T-helper 2 cell treated with Interferon-gamma antibody and Interleukin-4, amounts not matched to agents 5 μg/mL and 100 μg/mL, for 36 hours (primary cell): Measurements from ENCODE around the gene SIAH2.

Experiments
- DNase-seq: peaks from one replicate; pipeline ENCODE4 v3.0.0; 2021; ENCODE audit warnings: low spot score
- H3K27ac Mint-ChIP-seq: one replicate; pipeline ENCODE4 v1.8.0; 2021; ENCODE audit warnings: mild to moderate bottlenecking, mixed read lengths
- H3K27me3 Mint-ChIP-seq: one replicate; pipeline ENCODE4 v1.8.0; 2021; ENCODE audit warnings: low read depth, mixed read lengths
- H3K36me3 Mint-ChIP-seq: one replicate; pipeline ENCODE4 v1.8.0; 2021; ENCODE audit warnings: low read depth, mixed read lengths
- H3K4me1 Mint-ChIP-seq: one replicate; pipeline ENCODE4 v1.8.0; 2021; ENCODE audit warnings: low read depth, mixed read lengths
- H3K4me3 Mint-ChIP-seq: one replicate; pipeline ENCODE4 v1.8.0; 2022; ENCODE audit warnings: mild to moderate bottlenecking, moderate library complexity, mixed read lengths
- H3K9me3 Mint-ChIP-seq: one replicate; pipeline ENCODE4 v1.8.0; 2021; ENCODE audit warnings: mixed read lengths

The SIAH2 gene

DNA sequence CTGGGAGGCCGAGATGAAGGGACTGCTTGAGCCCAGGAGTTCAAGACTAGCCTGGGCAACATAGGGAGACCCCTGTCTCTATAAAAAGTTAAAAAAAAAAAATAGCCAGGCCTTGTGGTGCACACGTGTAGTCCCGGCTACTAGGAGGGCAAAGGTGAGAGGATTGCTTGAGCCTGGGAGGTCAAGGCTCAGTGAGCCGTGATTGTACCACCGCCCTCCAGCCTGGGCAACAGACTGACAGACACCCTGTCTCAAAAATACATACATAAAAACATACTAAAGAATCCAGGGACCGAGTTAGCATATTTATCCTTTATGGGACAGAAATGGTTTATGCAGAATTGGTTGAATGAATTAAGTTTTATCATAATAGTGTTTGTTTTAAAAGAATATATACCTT is 13.7 kb downstream of the SIAH2 start:
- Mint-ChIP-seq H3K9me3 (peaks cover 3% of the 10 kb centered on the region), H3K36me3 (peaks cover 42% of the 10 kb centered on the region), H3K4me1 (peaks cover 69% of the 10 kb centered on the region), H3K27me3 (no peaks in the 10 kb centered on the region), H3K27ac (no peak overlapping the region), H3K4me3 (no peak overlapping the region)
- DNase-seq = no peak

DNA sequence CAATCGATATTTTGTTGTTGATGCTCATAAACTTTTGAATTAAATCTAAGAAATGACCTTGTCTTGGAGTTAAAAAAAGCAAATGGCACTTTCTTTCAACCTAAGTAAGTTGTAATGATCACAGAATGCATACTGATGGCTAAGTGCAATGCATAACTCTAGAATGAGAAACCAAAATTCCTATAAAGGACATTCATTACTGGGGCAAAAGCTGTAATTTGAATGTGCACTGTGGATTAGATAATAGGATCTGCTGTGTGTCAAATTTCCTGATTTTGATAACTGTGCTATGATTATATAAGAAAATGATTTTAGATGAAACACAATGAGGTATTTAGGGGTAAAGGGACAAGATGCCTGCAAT is 14.3 kb downstream of the SIAH2 start:
- peaks cover 36% of the 10 kb centered on the region for H3K36me3 Mint-ChIP-seq
- no peak overlapping the region for H3K4me3 Mint-ChIP-seq
- DNase-seq = no peak
- no peaks in the 10 kb centered on the region for H3K27me3 Mint-ChIP-seq
- H3K9me3 Mint-ChIP-seq = no peaks in the 10 kb centered on the region
- no peak overlapping the region for H3K27ac Mint-ChIP-seq
- peaks cover 69% of the 10 kb centered on the region for H3K4me1 Mint-ChIP-seq

DNA sequence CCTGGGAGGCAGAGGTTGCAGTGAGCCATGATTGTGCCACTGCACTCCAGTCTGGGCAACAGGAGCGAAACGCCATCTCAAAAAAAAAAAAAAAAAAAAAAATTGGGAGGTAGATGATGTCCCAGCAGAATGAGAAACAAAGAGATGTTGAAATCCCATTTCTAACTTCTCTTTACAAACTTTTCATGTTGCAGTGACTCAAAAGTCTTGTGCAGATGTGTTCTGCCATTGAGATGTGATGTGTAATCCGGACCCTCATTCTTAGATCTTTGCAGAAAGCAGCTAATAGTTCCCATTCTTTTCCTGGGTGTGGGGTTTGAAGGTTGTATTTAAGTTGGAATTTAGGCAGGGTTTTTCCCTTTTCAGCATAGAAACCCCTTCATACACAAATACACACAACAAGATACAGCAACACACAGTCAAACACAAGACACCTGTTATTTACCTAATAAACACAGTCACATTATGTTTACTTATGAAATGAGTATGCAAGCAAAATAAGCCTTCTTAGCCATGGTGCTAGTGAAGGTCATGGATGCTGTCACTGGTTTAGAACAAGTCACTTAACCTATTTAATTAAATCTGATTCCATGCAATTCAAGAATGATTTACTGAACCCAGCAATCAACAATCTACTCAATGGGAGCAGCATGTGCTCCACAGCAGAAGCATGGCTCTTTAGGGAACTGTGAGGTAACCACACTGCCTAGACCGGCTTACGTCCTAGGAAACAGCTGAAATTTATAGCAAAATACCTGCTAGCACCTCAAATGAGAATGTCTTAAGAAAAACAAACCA is 14.9 kb downstream of the SIAH2 start:
- DNase-seq = no peak
- H3K9me3 Mint-ChIP-seq = no peaks in the 10 kb centered on the region
- no peak overlapping the region for H3K4me3 Mint-ChIP-seq
- peaks cover 73% of the 10 kb centered on the region for H3K4me1 Mint-ChIP-seq
- peaks cover 36% of the 10 kb centered on the region for H3K36me3 Mint-ChIP-seq
- no peak overlapping the region for H3K27ac Mint-ChIP-seq
- H3K27me3 Mint-ChIP-seq = no peaks in the 10 kb centered on the region

DNA sequence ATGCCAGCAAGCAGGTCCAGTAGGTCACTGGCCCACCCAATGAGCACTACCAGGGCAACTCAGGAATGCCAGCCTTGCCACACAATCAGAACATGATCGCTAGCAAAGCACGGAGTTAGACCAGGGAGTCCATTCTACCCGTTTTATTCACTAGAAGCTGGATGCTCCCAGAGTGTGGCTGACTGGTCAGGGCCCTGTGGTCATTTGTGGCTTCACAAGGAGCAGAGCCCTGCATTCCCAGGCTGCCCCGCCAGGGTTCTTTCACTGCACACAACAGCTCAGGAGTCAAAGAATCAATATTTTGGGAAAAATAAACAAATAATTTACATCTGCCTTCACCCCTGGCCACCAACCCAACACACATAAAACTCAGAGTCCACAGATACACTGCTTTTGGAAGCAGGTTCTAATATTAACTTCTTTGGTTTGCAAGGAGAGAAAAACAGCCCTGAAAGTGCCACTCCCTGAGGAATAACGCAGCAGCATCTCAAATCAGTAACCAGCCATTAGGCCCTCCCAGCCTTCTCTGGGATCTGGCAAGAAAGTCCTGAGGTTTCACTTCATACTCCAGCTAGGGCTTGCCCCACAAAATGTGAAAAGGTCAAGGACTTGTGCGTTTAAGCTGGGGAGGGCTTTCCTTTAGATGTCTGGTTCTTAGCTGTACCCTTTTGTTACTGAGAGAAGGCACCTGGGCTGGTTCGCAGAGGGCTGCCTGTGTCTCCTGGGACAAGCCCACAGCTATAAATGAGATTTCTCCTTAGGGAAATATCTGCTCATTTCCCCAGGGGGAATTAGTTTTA is 16.0 kb downstream of the SIAH2 start:
- Mint-ChIP-seq H3K9me3 (no peaks in the 10 kb centered on the region), H3K4me3 (peak overlapping the region; percentile 21), H3K27ac (peak overlapping the region; percentile 47)

DNA sequence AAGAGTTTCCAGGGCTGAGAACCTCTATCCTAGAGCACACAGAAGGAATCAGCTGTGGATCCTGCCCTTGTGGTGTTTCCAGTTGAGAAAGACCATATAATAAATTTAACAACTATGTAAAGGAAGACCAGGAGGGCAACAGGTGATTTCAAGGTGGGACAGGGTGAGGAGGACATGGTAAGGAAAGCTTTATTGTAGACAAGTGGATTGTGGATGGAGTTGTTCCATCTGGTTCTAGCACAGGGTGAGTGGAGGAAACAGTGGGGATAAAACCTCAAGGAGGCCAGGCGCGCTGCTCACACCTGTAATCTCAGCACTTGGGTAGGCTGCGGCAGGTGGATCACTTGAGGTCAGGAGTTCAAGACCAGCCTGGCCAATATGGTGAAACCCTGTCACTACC is 17.1 kb downstream of the SIAH2 start:
- H3K4me1 Mint-ChIP-seq = peaks cover 74% of the 10 kb centered on the region

More for the DNA sequence above, 16.0 kb downstream of the SIAH2 start:
- Mint-ChIP-seq H3K27me3 (no peaks in the 10 kb centered on the region), H3K4me1 (peaks cover 75% of the 10 kb centered on the region), H3K36me3 (peaks cover 39% of the 10 kb centered on the region)
- DNase-seq = no peak

DNA sequence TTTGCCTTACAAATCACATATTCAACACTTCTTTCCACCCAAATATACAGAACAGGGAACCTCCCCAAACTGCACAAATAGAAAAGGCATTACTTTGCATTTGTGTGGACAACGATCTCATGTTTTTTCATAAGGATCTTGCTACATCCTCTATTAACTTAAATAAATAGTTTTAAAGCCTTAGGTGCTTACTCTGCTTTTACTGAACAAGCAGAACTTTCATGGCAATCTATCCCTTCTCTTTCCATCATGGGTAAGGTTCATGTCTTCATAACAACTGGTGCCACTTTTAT is 18.1 kb downstream of the SIAH2 start:
- Mint-ChIP-seq H3K36me3 (peaks cover 48% of the 10 kb centered on the region), H3K27me3 (no peaks in the 10 kb centered on the region), H3K27ac (peak overlapping the region; percentile 51), H3K4me1 (peaks cover 75% of the 10 kb centered on the region), H3K4me3 (no peak overlapping the region), H3K9me3 (no peaks in the 10 kb centered on the region)
- DNase-seq = no peak

More for the DNA sequence above, 17.1 kb downstream of the SIAH2 start:
- Mint-ChIP-seq H3K4me3 (no peak overlapping the region), H3K27ac (no peak overlapping the region), H3K9me3 (no peaks in the 10 kb centered on the region), H3K27me3 (no peaks in the 10 kb centered on the region), H3K36me3 (peaks cover 48% of the 10 kb centered on the region)
- no peak for DNase-seq

DNA sequence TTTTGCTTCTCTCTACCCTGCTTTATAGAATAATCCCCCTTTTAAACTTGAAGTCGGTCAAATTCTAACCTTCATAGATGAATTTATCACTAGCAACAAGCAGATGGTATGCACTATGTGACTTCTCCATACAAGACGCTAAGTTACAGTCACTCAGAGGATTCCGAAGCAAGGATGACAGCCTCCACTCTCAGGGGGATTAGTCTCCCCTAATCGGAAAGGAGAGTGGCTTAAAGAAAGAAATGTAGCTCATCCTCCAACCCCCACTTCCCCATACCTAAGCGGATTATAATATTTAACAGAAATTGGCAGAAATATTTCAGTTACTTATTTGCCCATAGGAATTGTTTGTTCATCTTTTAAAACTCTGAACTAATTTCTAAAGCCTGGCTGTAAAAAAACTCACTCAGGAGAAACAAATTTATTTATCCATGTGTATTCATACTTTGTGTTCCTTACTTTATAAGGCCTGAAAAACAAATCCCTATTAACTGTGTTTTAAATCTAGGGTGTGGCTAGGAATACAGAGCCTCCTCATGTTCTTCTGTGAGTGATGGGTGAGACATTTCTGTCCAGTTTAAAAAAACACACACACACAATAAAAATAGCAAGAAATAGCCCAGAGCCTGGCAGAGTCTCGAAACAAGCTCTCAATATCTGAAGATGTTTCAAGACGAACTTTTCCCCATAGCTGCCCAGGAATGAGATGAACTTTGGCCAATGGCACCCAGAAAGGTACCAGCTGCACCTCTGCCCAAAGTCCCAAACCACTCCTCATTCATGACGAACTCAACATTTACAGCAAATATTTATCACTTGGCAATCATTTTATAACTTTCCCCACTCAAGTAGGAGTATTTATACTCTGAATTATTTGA is 18.7 kb downstream of the SIAH2 start:
- no peak for DNase-seq
- peak overlapping the region; percentile 51 for H3K27ac Mint-ChIP-seq
- H3K9me3 Mint-ChIP-seq = no peaks in the 10 kb centered on the region
- H3K4me1 Mint-ChIP-seq = peaks cover 77% of the 10 kb centered on the region
- no peaks in the 10 kb centered on the region for H3K27me3 Mint-ChIP-seq
- no peak overlapping the region for H3K4me3 Mint-ChIP-seq
- peaks cover 46% of the 10 kb centered on the region for H3K36me3 Mint-ChIP-seq

DNA sequence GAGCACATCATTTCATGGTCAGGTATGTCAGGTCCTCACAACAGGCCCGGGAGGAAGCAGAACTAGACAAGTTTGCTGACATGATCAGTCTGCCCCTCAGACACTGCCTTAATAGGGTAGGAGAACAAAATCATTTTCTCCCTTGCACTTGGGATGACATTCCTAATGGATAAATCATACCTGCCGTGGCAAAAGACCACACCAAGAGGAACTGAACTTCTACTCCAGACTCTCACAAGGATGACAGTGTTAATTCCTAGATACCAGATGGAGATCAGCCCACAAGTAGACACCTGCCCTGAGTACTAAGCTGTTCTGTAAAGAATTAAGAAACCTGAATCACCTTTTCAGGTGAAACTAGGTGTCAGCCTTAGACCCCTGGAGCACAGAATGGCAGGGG is 19.5 kb downstream of the SIAH2 start:
- no peak for DNase-seq
- H3K27me3 Mint-ChIP-seq = no peaks in the 10 kb centered on the region
- no peak overlapping the region for H3K4me3 Mint-ChIP-seq
- H3K27ac Mint-ChIP-seq = peak overlapping the region; percentile 45
- H3K36me3 Mint-ChIP-seq = peaks cover 42% of the 10 kb centered on the region
- H3K9me3 Mint-ChIP-seq = no peaks in the 10 kb centered on the region
- H3K4me1 Mint-ChIP-seq = peaks cover 76% of the 10 kb centered on the region

DNA sequence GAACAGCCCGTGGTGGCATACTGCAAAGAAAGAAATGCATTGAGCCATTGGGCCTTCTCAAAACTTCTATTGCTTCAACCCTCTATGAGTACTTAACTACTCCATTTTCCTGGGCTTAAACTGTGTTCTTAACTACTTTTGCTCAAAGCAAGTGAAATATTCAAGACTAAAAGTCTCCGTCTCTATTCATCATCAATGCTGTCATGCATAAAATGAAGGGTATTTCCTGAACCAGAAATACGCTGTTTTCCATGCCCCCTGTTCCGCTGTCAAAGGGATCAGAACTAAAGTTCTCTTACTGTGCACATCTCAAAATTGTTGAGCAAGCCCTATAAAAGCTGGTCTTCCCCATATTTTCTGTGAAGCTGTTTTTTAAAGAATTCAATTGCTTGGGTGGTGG is 20.3 kb downstream of the SIAH2 start:
- no peak overlapping the region for H3K27ac Mint-ChIP-seq
- H3K4me3 Mint-ChIP-seq = no peak overlapping the region
- peaks cover 40% of the 10 kb centered on the region for H3K36me3 Mint-ChIP-seq
- H3K9me3 Mint-ChIP-seq = no peaks in the 10 kb centered on the region
- DNase-seq = no peak
- H3K27me3 Mint-ChIP-seq = no peaks in the 10 kb centered on the region
- H3K4me1 Mint-ChIP-seq = peaks cover 79% of the 10 kb centered on the region

DNA sequence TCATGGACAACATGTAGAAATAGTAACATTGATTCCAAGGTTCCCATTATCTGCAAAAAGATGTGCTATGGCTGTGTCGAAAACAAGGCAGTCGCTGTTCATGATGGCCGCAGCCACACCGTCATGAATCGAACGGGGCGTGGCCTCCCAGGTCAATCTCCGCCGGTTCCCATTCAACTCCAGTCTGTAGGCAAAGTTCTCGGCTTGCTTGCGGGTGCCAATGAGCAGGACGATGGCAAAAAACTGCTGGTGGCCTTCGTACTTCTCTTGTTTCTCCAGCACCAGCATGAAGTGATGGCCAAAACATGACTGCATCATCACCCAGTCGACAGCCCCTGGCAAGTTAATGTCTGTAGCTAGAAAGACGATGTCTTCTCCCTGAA is 20.8 kb downstream of the SIAH2 start:
- DNase-seq = no peak
- peak overlapping the region; percentile 21 for H3K27ac Mint-ChIP-seq
- peaks cover 39% of the 10 kb centered on the region for H3K36me3 Mint-ChIP-seq
- H3K4me1 Mint-ChIP-seq = peaks cover 81% of the 10 kb centered on the region
- H3K27me3 Mint-ChIP-seq = no peaks in the 10 kb centered on the region
- H3K9me3 Mint-ChIP-seq = no peaks in the 10 kb centered on the region
- H3K4me3 Mint-ChIP-seq = no peak overlapping the region

DNA sequence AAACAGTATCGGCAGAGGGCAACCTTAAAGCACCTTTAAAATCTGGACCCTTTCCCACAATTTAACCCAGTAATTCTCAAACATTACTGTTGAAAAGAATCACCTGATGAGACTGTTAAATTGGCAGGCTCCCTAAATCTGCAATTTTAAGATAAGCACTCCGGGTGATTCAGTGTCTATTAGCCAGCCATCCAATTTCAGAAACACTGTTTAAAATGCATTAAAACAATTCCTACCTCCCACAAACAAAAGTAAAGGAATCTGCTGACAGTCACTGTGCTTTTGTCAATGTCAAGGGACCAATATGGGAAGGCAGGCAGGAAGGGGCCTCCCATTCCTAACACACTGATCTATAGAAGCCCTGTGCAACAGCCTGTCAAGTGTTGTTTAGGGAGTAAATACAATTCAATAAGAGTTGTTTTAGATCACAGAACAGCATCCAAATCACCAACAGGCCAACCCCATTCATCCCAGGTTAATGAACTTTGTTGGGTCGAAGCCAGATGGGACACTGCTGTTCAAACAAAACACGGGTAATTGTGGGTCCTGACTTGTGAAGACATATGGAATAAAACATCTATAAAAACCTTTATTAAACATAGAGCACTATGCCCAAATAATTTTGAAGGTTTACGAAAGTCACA is 21.4 kb downstream of the SIAH2 start:
- Mint-ChIP-seq H3K27me3 (no peaks in the 10 kb centered on the region), H3K4me3 (peak overlapping the region; percentile 21), H3K9me3 (no peaks in the 10 kb centered on the region), H3K4me1 (peaks cover 81% of the 10 kb centered on the region), H3K27ac (peak overlapping the region; percentile 89), H3K36me3 (peaks cover 38% of the 10 kb centered on the region)
- no peak for DNase-seq

DNA sequence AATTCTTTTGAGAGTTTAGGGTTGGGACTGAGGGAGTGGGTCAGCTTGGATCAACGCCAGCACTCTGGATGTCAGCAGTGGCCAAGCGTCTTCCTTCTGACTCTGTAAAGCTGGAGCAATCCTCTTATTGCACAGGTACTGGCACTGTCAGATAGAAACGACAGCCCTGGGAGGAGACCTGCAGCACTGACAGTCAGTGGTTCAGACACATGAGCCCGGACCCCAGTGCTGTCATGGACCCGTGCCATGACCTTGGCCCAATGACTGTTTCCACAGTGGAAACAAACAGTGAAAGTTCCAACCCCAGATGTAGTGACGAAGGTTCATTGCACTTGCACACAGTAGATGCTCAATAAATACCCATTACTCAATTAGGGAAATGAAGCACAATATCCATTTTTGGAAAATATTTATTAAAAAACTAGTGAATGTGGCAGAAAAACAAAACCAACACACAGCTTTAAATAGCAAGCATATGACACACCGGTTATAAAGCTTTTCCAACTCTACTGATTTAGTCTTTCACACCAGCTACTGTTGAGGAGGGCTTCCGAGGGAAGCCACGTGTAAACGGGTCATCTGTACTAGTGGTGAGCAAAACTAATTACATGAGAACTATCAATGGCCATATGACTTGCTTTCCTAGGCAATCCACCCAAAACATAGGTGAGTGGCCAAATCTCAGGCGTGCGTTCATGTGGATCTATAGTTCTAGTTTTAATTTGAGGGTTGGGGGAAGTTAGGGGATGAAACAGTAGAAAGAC is 22.1 kb downstream of the SIAH2 start:
- Mint-ChIP-seq H3K27me3 (no peaks in the 10 kb centered on the region), H3K4me3 (peak overlapping the region; percentile 77), H3K27ac (peak overlapping the region; percentile 89), H3K9me3 (no peaks in the 10 kb centered on the region), H3K36me3 (peaks cover 36% of the 10 kb centered on the region), H3K4me1 (peaks cover 78% of the 10 kb centered on the region)
- DNase-seq = no peak
